ENCODE measurements around the gene USP40.

DNA sequence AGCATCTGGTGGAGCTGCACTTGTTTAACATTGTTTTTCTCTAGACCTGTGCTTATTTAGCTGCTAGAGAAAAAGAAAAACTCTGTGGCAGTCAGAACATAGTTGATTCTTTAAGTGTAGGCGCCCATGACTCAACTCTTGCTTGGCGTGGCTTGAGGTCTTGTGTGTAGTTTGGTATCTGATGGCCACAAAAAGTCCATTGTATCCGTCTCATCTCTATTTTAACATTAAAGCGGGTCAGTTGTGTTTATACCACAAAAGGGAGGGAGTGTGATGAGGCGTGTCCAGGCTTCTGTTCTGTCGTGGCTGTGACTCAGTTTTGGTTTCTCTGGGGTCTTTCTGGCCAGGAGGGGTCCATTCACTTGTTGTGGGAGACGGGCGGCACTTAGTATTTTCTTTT, 26.6 kb upstream of the USP40 start:
- no peak for TF ChIP-seq POLR2A (IDR thresholded peaks at IDR 0.05)
- TF ChIP-seq, protein P1, sequence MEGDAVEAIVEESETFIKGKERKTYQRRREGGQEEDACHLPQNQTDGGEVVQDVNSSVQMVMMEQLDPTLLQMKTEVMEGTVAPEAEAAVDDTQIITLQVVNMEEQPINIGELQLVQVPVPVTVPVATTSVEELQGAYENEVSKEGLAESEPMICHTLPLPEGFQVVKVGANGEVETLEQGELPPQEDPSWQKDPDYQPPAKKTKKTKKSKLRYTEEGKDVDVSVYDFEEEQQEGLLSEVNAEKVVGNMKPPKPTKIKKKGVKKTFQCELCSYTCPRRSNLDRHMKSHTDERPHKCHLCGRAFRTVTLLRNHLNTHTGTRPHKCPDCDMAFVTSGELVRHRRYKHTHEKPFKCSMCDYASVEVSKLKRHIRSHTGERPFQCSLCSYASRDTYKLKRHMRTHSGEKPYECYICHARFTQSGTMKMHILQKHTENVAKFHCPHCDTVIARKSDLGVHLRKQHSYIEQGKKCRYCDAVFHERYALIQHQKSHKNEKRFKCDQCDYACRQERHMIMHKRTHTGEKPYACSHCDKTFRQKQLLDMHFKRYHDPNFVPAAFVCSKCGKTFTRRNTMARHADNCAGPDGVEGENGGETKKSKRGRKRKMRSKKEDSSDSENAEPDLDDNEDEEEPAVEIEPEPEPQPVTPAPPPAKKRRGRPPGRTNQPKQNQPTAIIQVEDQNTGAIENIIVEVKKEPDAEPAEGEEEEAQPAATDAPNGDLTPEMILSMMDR (IDR thresholded peaks at IDR 0.05), result no peak

Measured in thyroid gland (tissue), 4 donors.